Fibroblast of villous mesenchyme (primary cell): ENCODE data around the gene SENP5. TPM values are rescaled to one million over a fixed set of nuclear protein-coding genes. Genes with fewer than 3 reads are reported as not detected.

ENCODE experiments used
- DNase-seq: peaks from one replicate; pipeline ENCODE4 v3.0.0-alpha.2; 2010; ENCODE audit warnings: low read depth
- H3K4me3 ChIP-seq: 2 replicates; pipeline ENCODE4 v1.5.1; 2011; ENCODE audit warnings: low read depth, mild to moderate bottlenecking, low read length
- CTCF ChIP-seq: IDR thresholded peaks from 2 replicates; pipeline ENCODE4 v1.5.1; 2012; ENCODE audit warnings: low read depth, mild to moderate bottlenecking, low read length; ENCODE audit not compliant: insufficient read depth
- total RNA-seq: library from RNA; depleted of rRNA; stranded (reverse); fragments of >200 nt; gene quantifications from 2 replicates; pipeline ENCODE4 v1.2.3, GENCODE V29; 2012

SENP5 gene
- total RNA-seq, 1 donor: 63.9 TPM

- no peak for TF ChIP-seq CTCF
- no peak for DNase-seq
- H3K4me3 ChIP-seq: no peak overlapping the region
These were observed 49.3 kb downstream of the SENP5 start for GRCh38 chr3:196916995-196917394.

GRCh38 chr3:196918968-196919367 lies 51.2 kb downstream of the SENP5 start:
- no peak for TF ChIP-seq CTCF
- H3K4me3 ChIP-seq: no peak overlapping the region
- DNase-seq: no peak

- no peak for TF ChIP-seq CTCF
- no peak overlapping the region for H3K4me3 ChIP-seq
- no peak for DNase-seq
These were observed 53.0 kb downstream of the SENP5 start for GRCh38 chr3:196920733-196921132.

GRCh38 chr3:196927571-196928453 lies 60.1 kb downstream of the SENP5 start:
- DNase-seq: no peak
- no peak overlapping the region for H3K4me3 ChIP-seq
- no peak for TF ChIP-seq CTCF

GRCh38 chr3:196931157-196931556 lies 63.4 kb downstream of the SENP5 start:
- DNase-seq: no peak
- TF ChIP-seq CTCF: no peak
- no peak overlapping the region for H3K4me3 ChIP-seq

GRCh38 chr3:196931828-196932587 lies 64.3 kb downstream of the SENP5 start:
- DNase-seq: no peak
- no peak overlapping the region for H3K4me3 ChIP-seq
- no peak for TF ChIP-seq CTCF
